Prostate gland (tissue), 2 donors: Measurements from ENCODE around the gene PDE9A. TPM values are rescaled to one million over a fixed set of nuclear protein-coding genes. Genes with fewer than 3 reads are reported as not detected.

Experiments
- DNase-seq: peaks from one replicate; pipeline ENCODE4 v3.0.0-alpha.2; 2019; ENCODE audit warnings: low spot score
- H3K27ac ChIP-seq, 2 donors: fragments of 200-600 bp; sonication (generic); 2 replicates each; pipeline ENCODE4 v1.5.1; 2017 to 2019
- H3K27me3 ChIP-seq: fragments of 200-600 bp; sonication (generic); replicated peaks from 2 replicates; pipeline ENCODE4 v1.5.1; 2019; ENCODE audit not compliant: insufficient read depth
- H3K36me3 ChIP-seq, 2 donors: fragments of 200-600 bp; sonication (generic); 1 replicate in 1 of 2; 2 replicates in 1 of 2; pipeline versions ENCODE4 v1.5.1 to v1.8.1; 2017 to 2019
- H3K4me1 ChIP-seq: fragments of 200-600 bp; sonication (generic); replicated peaks from 2 replicates; pipeline ENCODE4 v1.5.1; 2019
- H3K4me3 ChIP-seq, 2 donors: fragments of 200-600 bp; sonication (generic); 2 replicates each; pipeline ENCODE4 v1.5.1; 2017 to 2019
- H3K9me3 ChIP-seq: fragments of 200-600 bp; sonication (generic); 2 replicates; pipeline ENCODE4 v1.5.1; 2017
- CTCF ChIP-seq, 4 experiments: fragments of 200-600 bp in 2 of 4; fragments of 450-650 bp in 2 of 4; sonication (generic) in 2 of 4; IDR thresholded peaks; 1 replicate in 3 of 4; 2 replicates in 1 of 4; pipeline ENCODE4 v1.5.1; 2016 to 2019; ENCODE audit warnings: antibody characterized with exemption in 4 of 4, mild to moderate bottlenecking in 2 of 4, moderate library complexity in 2 of 4
- POLR2A ChIP-seq: fragments of 450-650 bp; IDR thresholded peaks from one replicate; pipeline ENCODE4 v1.6.1; 2016; ENCODE audit warnings: antibody characterized with exemption, mild to moderate bottlenecking
- POLR2AphosphoS5 ChIP-seq: sonication (generic); formaldehyde crosslinking; IDR thresholded peaks from one replicate; pipeline ENCODE4 v1.6.1; 2017; ENCODE audit warnings: antibody characterized with exemption
- WGBS: methylation state at CpG from one replicate; pipeline ENCODE4 v1.1.5; 2018; 5-methylcytosine and 5-hydroxymethylcytosine counted together
- intact Hi-C: fragments of 100-400 bp; cut with DNase I; formaldehyde crosslinking; loops from one replicate; pipeline ENCODE4 v1.14.2; 2022
- total RNA-seq, 2 donors: library from RNA; depleted of rRNA; stranded (reverse); fragments of >200 nt; gene quantifications; one replicate each; pipeline ENCODE4 v1.1.0, GENCODE V29; 2016

The PDE9A gene
- total RNA-seq, 2 donors from 2014 or later, result 80.0 to 93.6 TPM

GRCh38 chr21:42632771-42633690 is 20.4 kb upstream of the PDE9A start:
- no peaks in the 10 kb centered on the region for H3K9me3 ChIP-seq
- H3K4me1 ChIP-seq, result no peaks in the 10 kb centered on the region
- intact Hi-C loops, result no loop called here
- 94% methylated on average over 21 of the region's 21 CpGs for WGBS
- no peak overlapping the region for H3K27ac ChIP-seq
- H3K4me3 ChIP-seq, result no peak overlapping the region
- no peak for DNase-seq
- H3K36me3 ChIP-seq, result no peaks in the 10 kb centered on the region
- TF ChIP-seq CTCF (IDR thresholded peaks at IDR 0.05) (no peak), POLR2A (no peak), POLR2AphosphoS5 (no peak)
- H3K27me3 ChIP-seq, result no peaks in the 10 kb centered on the region

GRCh38 chr21:42633858-42634257 is 19.6 kb upstream of the PDE9A start:
- TF ChIP-seq CTCF (IDR thresholded peaks at IDR 0.05), result no peak
- TF ChIP-seq POLR2AphosphoS5, result no peak
- TF ChIP-seq POLR2A, result no peak
- no peaks in the 10 kb centered on the region for H3K36me3 ChIP-seq
- H3K4me1 ChIP-seq, result no peaks in the 10 kb centered on the region
- no peak for DNase-seq
- WGBS, result 97% methylated on average over 10 of the region's 10 CpGs
- no peaks in the 10 kb centered on the region for H3K27me3 ChIP-seq
- no peak overlapping the region for H3K4me3 ChIP-seq
- intact Hi-C loops, result no loop called here
- H3K27ac ChIP-seq, result no peak overlapping the region
- H3K9me3 ChIP-seq, result no peaks in the 10 kb centered on the region

- no peak overlapping the region for H3K4me3 ChIP-seq
- H3K9me3 ChIP-seq, result no peaks in the 10 kb centered on the region
- H3K36me3 ChIP-seq, result no peaks in the 10 kb centered on the region
- TF ChIP-seq CTCF (IDR thresholded peaks at IDR 0.05) (no peak), POLR2A (no peak)
- WGBS, result 83% methylated on average over 6 of the region's 6 CpGs
- no peak for DNase-seq
- H3K27me3 ChIP-seq, result no peaks in the 10 kb centered on the region
- H3K27ac ChIP-seq, result no peak overlapping the region
- H3K4me1 ChIP-seq, result no peaks in the 10 kb centered on the region
- intact Hi-C loops, result no loop called here
These were observed 17.4 kb upstream of the PDE9A start for GRCh38 chr21:42635848-42636519.

- Histone ChIP-seq H3K36me3 (no peaks in the 10 kb centered on the region), H3K9me3 (no peaks in the 10 kb centered on the region), H3K27ac (no peak overlapping the region), H3K4me1 (no peaks in the 10 kb centered on the region), H3K4me3 (no peak overlapping the region), H3K27me3 (no peaks in the 10 kb centered on the region)
- 44% methylated on average over 10 of the region's 10 CpGs for WGBS
- no peak for TF ChIP-seq POLR2AphosphoS5
- no peak for TF ChIP-seq POLR2A
- TF ChIP-seq CTCF (IDR thresholded peaks at IDR 0.05), result no peak
- intact Hi-C loops, result no loop called here
- no peak for DNase-seq
These were observed 16.7 kb upstream of the PDE9A start for GRCh38 chr21:42636520-42637266.
